BLaER1 treated with 17β-estradiol and CSF1 and Interleukin-3, amounts not matched to agents 10 nM and 100 nM (cell line): ENCODE data around the gene SLA2.

Source experiments
- H3K27ac ChIP-seq, 11 experiments: shearing (Covaris generic); formaldehyde crosslinking; 2 replicates each; pipeline ENCODE4 v1.8.1; 2022
- H3K27me3 ChIP-seq, 11 experiments: shearing (Covaris generic); formaldehyde crosslinking; 2 replicates each; pipeline ENCODE4 v1.8.1; 2022
- H3K36me3 ChIP-seq, 11 experiments: shearing (Covaris generic); formaldehyde crosslinking; 2 replicates each; pipeline ENCODE4 v1.8.1; 2022
- H3K4me1 ChIP-seq, 10 experiments: shearing (Covaris generic); formaldehyde crosslinking; 2 replicates each; pipeline ENCODE4 v1.8.1; 2022
- H3K4me2 ChIP-seq, 11 experiments: shearing (Covaris generic); formaldehyde crosslinking; 2 replicates each; pipeline ENCODE4 v1.8.1; 2022
- H3K4me3 ChIP-seq, 10 experiments: shearing (Covaris generic); formaldehyde crosslinking; 2 replicates each; pipeline ENCODE4 v1.8.1; 2022
- H3K9ac ChIP-seq, 11 experiments: shearing (Covaris generic); formaldehyde crosslinking; 2 replicates each; pipeline ENCODE4 v1.8.1; 2022
- H3K9me3 ChIP-seq, 11 experiments: shearing (Covaris generic); formaldehyde crosslinking; replicated peaks in 1 of 11; 2 replicates each; pipeline ENCODE4 v1.8.1; 2022
- H4K20me1 ChIP-seq, 11 experiments: shearing (Covaris generic); formaldehyde crosslinking; 2 replicates each; pipeline ENCODE4 v1.8.1; 2022
- Cebpa-rat ChIP-seq, 11 experiments: shearing (Covaris generic); IDR thresholded peaks; 2 replicates each; pipeline ENCODE4 v1.8.1; 2022

Gene SLA2

DNA sequence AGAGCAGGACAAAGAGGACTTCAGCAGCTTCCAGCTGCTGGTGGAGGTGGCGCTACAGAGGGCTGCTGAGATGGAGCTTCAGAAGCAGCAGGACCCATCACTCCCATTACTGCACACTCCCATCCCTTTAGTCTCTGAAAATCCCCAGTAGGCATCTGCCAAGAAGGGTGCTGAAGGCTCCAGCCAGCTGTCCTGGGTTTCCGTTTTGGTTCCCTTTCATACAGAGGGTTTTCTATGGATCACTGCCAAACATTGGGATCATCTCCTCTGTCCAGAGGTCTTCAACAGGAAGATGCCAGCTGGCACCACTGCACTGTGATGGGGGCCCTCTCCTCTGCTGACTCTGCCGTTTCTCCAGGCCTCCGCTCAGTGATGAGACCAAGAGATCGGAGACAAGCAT lies 54.7 kb downstream of the SLA2 start:
- Histone ChIP-seq H3K4me3 (no peak overlapping the region), H3K9ac (peak overlapping the region in 1 of 11 experiments; percentile 15; a peak in 3 of 22 replicates), H4K20me1 (peaks cover 0 to 92% (median 90%) of the 10 kb centered on the region in 11 experiments; a peak in 20 of 22 replicates), H3K9me3 (no peaks in the 10 kb centered on the region), H3K4me2 (no peak overlapping the region), H3K36me3 (peaks cover 26 to 91% (median 86%) of the 10 kb centered on the region in 11 experiments), H3K4me1 (peaks cover 35 to 57% (median 45%) of the 10 kb centered on the region in 10 experiments), H3K27ac (peak overlapping the region in 2 of 11 experiments; percentile 24 to 36; a peak in 3 of 22 replicates), H3K27me3 (no peaks in the 10 kb centered on the region)
- no peak for TF ChIP-seq Cebpa-rat (IDR thresholded peaks at IDR 0.05)

DNA sequence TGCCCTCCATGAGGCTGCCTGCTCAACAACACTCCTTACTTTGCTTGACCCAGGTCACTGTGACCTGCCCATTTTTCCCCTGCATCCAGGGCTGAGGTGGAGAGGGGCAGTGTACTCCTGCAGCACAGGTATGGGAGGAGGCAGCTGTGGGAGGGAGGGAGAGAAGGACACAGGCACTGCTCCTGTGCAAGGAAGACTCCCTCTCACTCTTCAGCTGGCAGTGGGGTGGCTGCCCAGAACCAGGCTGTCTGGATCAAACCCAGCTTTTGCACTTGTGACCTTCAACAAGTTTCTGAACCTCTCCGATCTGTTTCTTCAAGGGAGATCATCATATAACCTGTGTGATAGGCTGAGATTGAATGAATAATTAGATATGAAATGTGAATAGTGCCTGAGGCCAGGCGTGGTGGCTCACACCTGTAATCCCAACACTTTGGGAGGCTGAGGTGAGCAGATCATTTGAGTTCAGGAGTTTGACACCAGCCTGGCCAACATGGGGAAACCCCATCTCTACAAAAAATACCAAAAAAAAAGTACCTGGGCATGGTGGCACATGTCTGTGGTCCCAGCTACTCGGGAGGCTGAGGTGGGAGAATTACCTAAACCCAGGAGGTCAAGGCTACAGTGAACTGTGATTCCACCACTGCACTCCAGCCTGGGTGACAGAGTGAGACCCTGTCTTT lies 58.5 kb downstream of the SLA2 start:
- Histone ChIP-seq H3K4me1 (peaks cover 7 to 57% (median 45%) of the 10 kb centered on the region in 10 experiments; a peak in 19 of 20 replicates), H3K4me3 (no peak overlapping the region), H4K20me1 (peaks cover 0 to 100% (median 100%) of the 10 kb centered on the region in 11 experiments; a peak in 20 of 22 replicates), H3K9ac (no peak overlapping the region), H3K9me3 (no peaks in the 10 kb centered on the region), H3K36me3 (peaks cover 33 to 100% (median 98%) of the 10 kb centered on the region in 11 experiments), H3K4me2 (no peak overlapping the region), H3K27ac (no peak overlapping the region), H3K27me3 (no peaks in the 10 kb centered on the region)
- TF ChIP-seq Cebpa-rat (IDR thresholded peaks at IDR 0.05), result no peak

DNA sequence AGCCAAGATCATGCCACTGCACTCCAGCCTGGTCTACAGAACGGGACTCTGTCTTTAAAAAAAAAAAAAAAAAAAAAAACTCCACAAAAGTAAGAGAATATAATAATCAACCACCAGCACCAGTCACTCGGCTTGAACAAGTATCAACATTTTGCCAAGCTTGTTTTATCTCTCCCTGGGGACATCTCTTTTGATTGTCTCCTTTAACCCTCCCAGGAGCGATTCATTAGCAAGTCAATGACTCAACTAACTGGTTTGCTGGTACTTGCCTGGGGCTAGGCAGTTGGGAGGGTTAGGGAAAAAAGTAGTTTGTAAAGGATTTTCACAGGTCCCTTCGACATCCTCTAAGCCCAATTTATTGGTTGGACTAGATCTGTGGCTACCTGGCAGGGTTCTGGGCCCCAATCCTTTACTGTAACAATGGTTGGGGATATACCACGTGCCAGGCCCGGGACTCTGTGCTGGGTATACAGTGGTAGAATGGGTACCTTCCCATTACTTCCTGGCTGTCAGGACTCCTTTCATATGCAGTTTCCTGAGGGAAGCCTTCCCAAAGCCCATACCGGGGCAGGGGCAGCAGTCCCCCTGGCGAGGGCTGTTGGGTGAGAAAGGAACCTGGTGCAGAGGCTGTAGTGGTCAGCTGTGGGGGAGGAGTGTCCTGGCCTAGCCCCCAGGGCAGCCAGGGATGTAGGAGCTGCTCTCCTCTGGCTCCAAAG lies 60.4 kb downstream of the SLA2 start:
- peak overlapping the region in 3 of 11 experiments; percentile 19 to 47 (median 36); a peak in 3 of 22 replicates for H3K9ac ChIP-seq
- no peak overlapping the region for H3K4me3 ChIP-seq
- peaks cover 39 to 100% (median 99%) of the 10 kb centered on the region in 11 experiments for H3K36me3 ChIP-seq
- H3K9me3 ChIP-seq, result no peaks in the 10 kb centered on the region
- peak overlapping the region in 6 of 11 experiments; percentile 14 to 41 (median 38); a peak in 9 of 22 replicates for H3K4me2 ChIP-seq
- no peaks in the 10 kb centered on the region for H3K27me3 ChIP-seq
- H3K4me1 ChIP-seq, result peaks cover 0 to 48% (median 41%) of the 10 kb centered on the region in 10 experiments; a peak in 16 of 20 replicates
- H4K20me1 ChIP-seq, result peaks cover 0 to 100% (median 100%) of the 10 kb centered on the region in 11 experiments; a peak in 20 of 22 replicates
- peak overlapping the region in 6 of 11 experiments; percentile 0 to 31 (median 16); a peak in 4 of 22 replicates for H3K27ac ChIP-seq
- TF ChIP-seq Cebpa-rat (IDR thresholded peaks at IDR 0.05), result no peak

DNA sequence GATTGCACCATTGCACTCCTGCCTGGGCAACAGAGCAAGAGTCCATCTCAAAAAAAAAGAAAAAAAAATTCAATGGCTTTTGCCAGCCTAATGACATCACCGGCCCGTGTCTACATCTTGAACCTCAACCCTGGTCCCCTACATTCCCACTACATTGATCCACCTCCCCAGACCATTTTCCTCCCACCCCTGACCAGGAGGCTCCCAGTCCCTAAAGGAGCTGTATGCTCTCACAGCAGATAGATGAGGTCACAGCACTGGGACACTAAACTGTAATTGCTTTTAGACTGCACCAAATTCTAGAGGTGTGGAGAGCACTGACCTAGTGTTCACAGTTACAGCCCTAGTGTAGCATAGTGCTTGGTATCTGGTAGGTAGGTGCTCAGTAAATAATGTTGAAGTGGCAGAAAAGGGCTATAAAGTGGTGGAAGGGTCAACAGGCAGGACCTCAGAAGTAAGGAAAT lies 61.9 kb downstream of the SLA2 start:
- Histone ChIP-seq H3K4me3 (no peak overlapping the region), H3K9me3 (no peaks in the 10 kb centered on the region), H4K20me1 (peaks cover 0 to 100% (median 100%) of the 10 kb centered on the region in 11 experiments; a peak in 21 of 22 replicates), H3K36me3 (peaks cover 51 to 100% (median 99%) of the 10 kb centered on the region in 11 experiments), H3K4me1 (peaks cover 0 to 48% (median 40%) of the 10 kb centered on the region in 10 experiments; a peak in 16 of 20 replicates), H3K27ac (no peak overlapping the region), H3K27me3 (no peaks in the 10 kb centered on the region), H3K4me2 (peak overlapping the region in 5 of 11 experiments; percentile 3 to 41 (median 24); a peak in 7 of 22 replicates), H3K9ac (no peak overlapping the region)
- TF ChIP-seq Cebpa-rat (IDR thresholded peaks at IDR 0.05), result no peak

DNA sequence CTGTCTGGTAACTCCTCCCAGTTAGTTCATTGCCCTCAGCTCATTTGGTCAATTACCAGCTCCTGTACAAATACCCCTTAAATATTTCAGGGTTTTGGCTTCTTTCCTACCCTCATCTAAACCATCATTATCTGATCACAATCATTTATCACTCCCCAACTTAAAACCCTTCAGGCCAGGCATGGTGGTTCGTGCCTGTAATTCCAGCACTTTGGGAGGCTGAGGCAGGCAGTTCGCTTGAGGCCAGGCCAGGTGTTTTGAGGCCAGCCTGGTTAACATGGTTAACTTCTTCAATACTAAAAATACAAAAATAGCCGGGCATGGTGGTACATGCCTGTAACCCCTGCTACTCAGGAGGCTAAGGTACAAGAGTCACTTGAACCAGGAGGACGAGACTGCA lies 63.2 kb downstream of the SLA2 start:
- Histone ChIP-seq H3K4me3 (no peak overlapping the region), H3K27ac (no peak overlapping the region), H3K27me3 (no peaks in the 10 kb centered on the region), H3K9me3 (no peaks in the 10 kb centered on the region), H3K4me1 (peaks cover 0 to 51% (median 40%) of the 10 kb centered on the region in 10 experiments; a peak in 16 of 20 replicates), H3K36me3 (peaks cover 57 to 100% (median 99%) of the 10 kb centered on the region in 11 experiments), H3K4me2 (no peak overlapping the region; a peak in 2 of 22 replicates), H3K9ac (peak overlapping the region in 1 of 11 experiments; percentile 2; a peak in 1 of 22 replicates), H4K20me1 (peaks cover 7 to 100% (median 100%) of the 10 kb centered on the region in 11 experiments; a peak in 21 of 22 replicates)
- TF ChIP-seq Cebpa-rat (IDR thresholded peaks at IDR 0.05), result no peak

DNA sequence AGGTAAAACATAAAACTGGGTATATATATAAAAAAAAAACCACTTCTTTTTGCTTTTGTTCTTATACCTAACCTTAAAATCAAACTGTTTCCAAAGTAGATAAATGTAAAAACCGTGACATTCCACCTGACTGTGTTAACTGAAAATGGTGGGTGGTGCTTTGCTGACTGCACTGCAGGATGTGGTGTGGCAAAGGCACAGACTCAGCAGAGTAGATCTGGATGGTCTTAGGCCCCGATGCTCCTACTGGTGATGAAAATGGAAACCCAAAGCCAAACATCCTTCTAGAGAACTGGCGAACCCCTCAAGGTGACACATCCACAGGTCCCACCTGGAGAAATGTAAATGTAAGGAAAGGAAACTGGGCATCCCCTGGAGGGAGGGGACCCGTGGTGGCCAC lies 63.7 kb downstream of the SLA2 start:
- H3K4me2 ChIP-seq, result no peak overlapping the region
- H3K4me1 ChIP-seq, result peaks cover 0 to 54% (median 40%) of the 10 kb centered on the region in 10 experiments; a peak in 16 of 20 replicates
- H4K20me1 ChIP-seq, result peaks cover 10 to 100% (median 100%) of the 10 kb centered on the region in 11 experiments; a peak in 21 of 22 replicates
- H3K9me3 ChIP-seq, result no peaks in the 10 kb centered on the region
- no peak overlapping the region for H3K4me3 ChIP-seq
- peaks cover 55 to 100% (median 99%) of the 10 kb centered on the region in 11 experiments for H3K36me3 ChIP-seq
- H3K27ac ChIP-seq, result no peak overlapping the region
- H3K9ac ChIP-seq, result peak overlapping the region in 1 of 11 experiments; percentile 2; a peak in 1 of 22 replicates
- H3K27me3 ChIP-seq, result no peaks in the 10 kb centered on the region
- TF ChIP-seq Cebpa-rat (IDR thresholded peaks at IDR 0.05), result no peak

DNA sequence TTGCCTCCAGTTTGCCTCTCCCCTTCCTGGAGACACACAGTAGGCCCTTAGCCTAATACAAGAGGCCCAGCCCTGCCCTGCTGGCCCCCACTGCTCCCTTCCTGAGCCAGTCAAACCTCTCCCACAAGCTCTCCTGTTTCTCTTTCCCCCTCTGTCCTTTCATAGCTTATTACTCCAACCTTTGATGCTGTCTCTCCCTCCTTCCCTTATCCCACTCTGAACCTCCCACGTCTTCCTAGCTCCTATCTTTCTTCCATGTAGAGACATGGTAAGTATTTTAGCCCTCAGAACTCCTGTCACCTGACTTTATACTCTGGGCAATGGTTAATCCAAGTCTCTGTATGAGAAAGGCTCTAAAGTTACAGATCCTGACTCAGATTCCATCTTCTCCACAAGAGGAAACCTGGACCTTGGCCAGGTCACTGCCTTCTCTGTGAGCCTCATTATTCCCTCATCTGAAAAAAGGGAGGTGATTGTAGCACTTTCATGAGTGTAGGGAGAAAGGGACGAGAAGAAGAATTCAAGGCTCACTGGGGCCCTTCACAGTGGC lies 65.9 kb downstream of the SLA2 start:
- H3K4me1 ChIP-seq, result peaks cover 16 to 53% (median 40%) of the 10 kb centered on the region in 10 experiments

DNA sequence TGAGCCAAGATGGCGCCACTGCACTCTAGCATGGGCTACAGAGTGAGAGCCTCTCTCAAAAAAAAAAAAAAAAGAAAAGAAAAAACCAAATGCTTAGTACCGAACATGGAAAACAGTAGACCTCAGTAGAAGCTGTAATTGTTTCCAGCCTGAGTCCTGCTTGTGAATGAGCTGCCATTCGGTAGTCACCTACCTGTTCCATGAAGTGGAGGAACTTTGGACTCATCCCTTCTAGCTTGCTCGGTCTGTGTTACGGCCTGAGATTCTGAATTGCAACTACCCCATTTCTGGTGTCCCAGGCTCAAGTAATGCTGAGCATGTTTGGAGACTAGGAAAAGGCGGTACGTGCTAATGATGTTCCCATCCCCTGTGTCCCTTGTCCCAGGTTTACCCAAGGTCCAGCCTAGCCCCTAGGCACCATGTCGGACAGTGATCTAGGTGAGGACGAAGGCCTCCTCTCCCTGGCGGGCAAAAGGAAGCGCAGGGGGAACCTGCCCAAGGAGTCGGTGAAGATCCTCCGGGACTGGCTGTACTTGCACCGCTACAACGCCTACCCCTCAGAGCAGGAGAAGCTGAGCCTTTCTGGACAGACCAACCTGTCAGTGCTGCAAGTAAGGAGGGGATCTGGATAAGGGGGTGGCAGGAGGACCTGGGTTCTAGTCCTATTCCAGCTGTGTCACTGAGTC lies 67.5 kb downstream of the SLA2 start:
- H3K9ac ChIP-seq, result 0 out of 22 replicates have a peak overlapping the region, but pooled peaks of 1 of the 11 experiments have one; percentile 35
- H3K4me2 ChIP-seq, result no peak overlapping the region
- no peaks in the 10 kb centered on the region for H3K27me3 ChIP-seq
- TF ChIP-seq Cebpa-rat (IDR thresholded peaks at IDR 0.05), result no peak
- H3K4me1 ChIP-seq, result peaks cover 18 to 37% (median 25%) of the 10 kb centered on the region in 10 experiments
- peaks cover 23 to 88% (median 85%) of the 10 kb centered on the region in 11 experiments; a peak in 21 of 22 replicates for H4K20me1 ChIP-seq
- H3K4me3 ChIP-seq, result no peak overlapping the region
- no peaks in the 10 kb centered on the region for H3K9me3 ChIP-seq
- H3K27ac ChIP-seq, result no peak overlapping the region
- peaks cover 58 to 80% (median 75%) of the 10 kb centered on the region in 11 experiments for H3K36me3 ChIP-seq

More for the DNA sequence above, 65.9 kb downstream of the SLA2 start:
- Histone ChIP-seq H3K27me3 (no peaks in the 10 kb centered on the region), H4K20me1 (peaks cover 23 to 100% (median 100%) of the 10 kb centered on the region in 11 experiments; a peak in 21 of 22 replicates), H3K9me3 (no peaks in the 10 kb centered on the region), H3K4me2 (no peak overlapping the region), H3K9ac (0 out of 22 replicates have a peak overlapping the region, but pooled peaks of 1 of the 11 experiments have one; percentile 10), H3K36me3 (peaks cover 58 to 95% (median 91%) of the 10 kb centered on the region in 11 experiments), H3K27ac (0 out of 22 replicates have a peak overlapping the region, but pooled peaks of 1 of the 11 experiments have one; percentile 9), H3K4me3 (no peak overlapping the region)
- TF ChIP-seq Cebpa-rat (IDR thresholded peaks at IDR 0.05), result no peak
